Thoracic aorta (tissue), 2 donors: ENCODE measurements around the gene LRRIQ3. TPM values are rescaled to one million over a fixed set of nuclear protein-coding genes. Genes with fewer than 3 reads are reported as not detected.

Source experiments
- ATAC-seq: fragments of 150-250 bp; one replicate; pipeline ENCODE4 v1.8.0; 2017; ENCODE audit warnings: low read depth; ENCODE audit not compliant: insufficient number of reproducible peaks, low FRiP score
- DNase-seq: peaks from one replicate; pipeline ENCODE4 v3.0.0-alpha.2; 2020; ENCODE audit warnings: low spot score
- H3K27ac ChIP-seq, 2 donors: fragments of 200-600 bp; sonication (generic); 1 replicate in 1 of 2; 2 replicates in 1 of 2; pipeline ENCODE4 v1.5.1; 2016; ENCODE audit warnings: mild to moderate bottlenecking in 2 of 2, moderate library complexity in 2 of 2
- H3K27me3 ChIP-seq: fragments of 200-600 bp; sonication (generic); replicated peaks from 2 replicates; pipeline ENCODE4 v1.6.0; 2016; ENCODE audit warnings: mild to moderate bottlenecking; ENCODE audit not compliant: insufficient read depth
- H3K36me3 ChIP-seq: fragments of 200-600 bp; sonication (generic); one replicate; pipeline ENCODE4 v1.5.1; 2016
- H3K4me1 ChIP-seq, 2 donors: fragments of 200-600 bp; sonication (generic); 1 replicate in 1 of 2; 2 replicates in 1 of 2; pipeline versions ENCODE4 v1.5.1 to v1.6.0; 2016; ENCODE audit warnings: low read depth in 2 of 2, mild to moderate bottlenecking in 1 of 2; ENCODE audit not compliant: control insufficient read depth in 1 of 2
- H3K4me3 ChIP-seq: fragments of 200-600 bp; sonication (generic); 2 replicates; pipeline ENCODE4 v1.5.1; 2016; ENCODE audit warnings: mild to moderate bottlenecking
- H3K9me3 ChIP-seq: fragments of 200-600 bp; sonication (generic); 2 replicates; pipeline ENCODE4 v1.5.1; 2016
- CTCF ChIP-seq: fragments of 200-600 bp; sonication (generic); IDR thresholded peaks from one replicate; pipeline ENCODE4 v1.5.1; 2019; ENCODE audit warnings: antibody characterized with exemption
- total RNA-seq, 2 donors: library from RNA; depleted of rRNA; stranded (reverse); fragments of >200 nt; gene quantifications; one replicate each; pipeline versions ENCODE4 v1.1.0 to v1.2.3, GENCODE V29; 2016

Gene LRRIQ3
- total RNA-seq, 2 donors from 2014 or later: 0.85 to 1.1 TPM

GRCh38 chr1:74113333-74113732, 84.6 kb downstream of the LRRIQ3 start:
- TF ChIP-seq CTCF: no peak
- H3K4me1 ChIP-seq: no peaks in the 10 kb centered on the region
- no peak overlapping the region for H3K27ac ChIP-seq
- DNase-seq (no peak), ATAC-seq (no peak)
- no peaks in the 10 kb centered on the region for H3K9me3 ChIP-seq
- H3K4me3 ChIP-seq: no peak overlapping the region
- H3K36me3 ChIP-seq: no peaks in the 10 kb centered on the region
- H3K27me3 ChIP-seq: no peaks in the 10 kb centered on the region

GRCh38 chr1:74107394-74107793, 90.6 kb downstream of the LRRIQ3 start:
- no peaks in the 10 kb centered on the region for H3K36me3 ChIP-seq
- DNase-seq (no peak), ATAC-seq (no peak)
- H3K4me1 ChIP-seq: no peaks in the 10 kb centered on the region
- no peak overlapping the region for H3K27ac ChIP-seq
- H3K27me3 ChIP-seq: no peaks in the 10 kb centered on the region
- H3K4me3 ChIP-seq: no peak overlapping the region
- H3K9me3 ChIP-seq: no peaks in the 10 kb centered on the region
- no peak for TF ChIP-seq CTCF

GRCh38 chr1:74091371-74091770, 106.6 kb downstream of the LRRIQ3 start:
- ATAC-seq (no peak), DNase-seq (no peak)
- no peaks in the 10 kb centered on the region for H3K4me1 ChIP-seq
- H3K27ac ChIP-seq: no peak overlapping the region
- no peak for TF ChIP-seq CTCF
- H3K9me3 ChIP-seq: no peaks in the 10 kb centered on the region
- H3K36me3 ChIP-seq: no peaks in the 10 kb centered on the region
- H3K4me3 ChIP-seq: no peak overlapping the region
- no peaks in the 10 kb centered on the region for H3K27me3 ChIP-seq

- H3K4me1 ChIP-seq: no peaks in the 10 kb centered on the region
- no peaks in the 10 kb centered on the region for H3K36me3 ChIP-seq
- H3K4me3 ChIP-seq: no peak overlapping the region
- H3K27me3 ChIP-seq: no peaks in the 10 kb centered on the region
- no peak for ATAC-seq
- no peak for DNase-seq
- H3K27ac ChIP-seq: no peak overlapping the region
- no peaks in the 10 kb centered on the region for H3K9me3 ChIP-seq
- TF ChIP-seq CTCF: no peak
Observed at GRCh38 chr1:74083128-74083527, 114.8 kb downstream of the LRRIQ3 start.

GRCh38 chr1:74065081-74065480, 132.9 kb downstream of the LRRIQ3 start:
- DNase-seq (no peak), ATAC-seq (no peak)
- Histone ChIP-seq H3K27ac (no peak overlapping the region), H3K27me3 (no peaks in the 10 kb centered on the region), H3K4me3 (no peak overlapping the region), H3K4me1 (no peaks in the 10 kb centered on the region), H3K36me3 (no peaks in the 10 kb centered on the region), H3K9me3 (no peaks in the 10 kb centered on the region)
- TF ChIP-seq CTCF: no peak
